Nephron (organoid): ENCODE results near the gene IDE.

Experiments
- H3K27ac Mint-ChIP-seq, 3 experiments: 2 replicates each; pipeline ENCODE4 v1.8.0; 2020; ENCODE audit warnings: mixed read lengths in 3 of 3, mild to moderate bottlenecking in 2 of 3, moderate library complexity in 1 of 3
- H3K27me3 Mint-ChIP-seq: 2 replicates; pipeline ENCODE4 v1.8.0; 2021; ENCODE audit warnings: low read depth, mild to moderate bottlenecking, moderate library complexity, mixed read lengths
- H3K36me3 Mint-ChIP-seq: 2 replicates; pipeline ENCODE4 v1.8.0; 2020; ENCODE audit warnings: low read depth, mixed read lengths
- H3K4me1 Mint-ChIP-seq: 2 replicates; pipeline ENCODE4 v1.8.0; 2020; ENCODE audit warnings: mixed read lengths
- H3K4me3 Mint-ChIP-seq, 3 experiments: 2 replicates each; pipeline ENCODE4 v1.8.0; 2020; ENCODE audit warnings: mild to moderate bottlenecking in 3 of 3, mixed read lengths in 3 of 3, moderate library complexity in 2 of 3
- H3K9me3 Mint-ChIP-seq: 2 replicates; pipeline ENCODE4 v1.8.0; 2020; ENCODE audit warnings: mixed read lengths
- TF ChIP-seq, protein P1 (sequence below), 3 experiments: fragments of 200-600 bp; sonication (generic); IDR thresholded peaks; one replicate each; pipeline ENCODE4 v1.5.0; 2021; ENCODE audit warnings: antibody characterized with exemption in 3 of 3; ENCODE audit not compliant: unreplicated experiment in 3 of 3

The IDE gene

DNA sequence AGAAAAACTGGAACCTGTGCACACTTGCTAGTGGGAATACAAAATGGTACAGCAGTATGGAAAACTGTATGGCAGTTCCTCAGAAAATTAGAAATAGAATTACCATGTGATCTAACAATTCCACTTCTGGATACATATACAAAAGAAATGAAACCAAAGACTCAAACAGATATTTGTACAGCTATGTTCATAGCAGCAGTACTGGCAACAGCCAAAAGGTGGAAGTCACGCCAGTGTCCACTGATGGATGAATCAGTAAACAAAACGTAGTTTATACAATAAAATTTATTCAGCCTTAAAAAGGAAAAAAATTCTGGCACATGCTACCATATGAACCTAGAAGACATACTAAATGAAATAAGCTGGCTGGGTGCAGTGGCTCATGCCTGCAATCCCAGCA, 23.0 kb downstream of the IDE start:
- H3K4me1 Mint-ChIP-seq, result no peaks in the 10 kb centered on the region
- TF ChIP-seq, protein P1, sequence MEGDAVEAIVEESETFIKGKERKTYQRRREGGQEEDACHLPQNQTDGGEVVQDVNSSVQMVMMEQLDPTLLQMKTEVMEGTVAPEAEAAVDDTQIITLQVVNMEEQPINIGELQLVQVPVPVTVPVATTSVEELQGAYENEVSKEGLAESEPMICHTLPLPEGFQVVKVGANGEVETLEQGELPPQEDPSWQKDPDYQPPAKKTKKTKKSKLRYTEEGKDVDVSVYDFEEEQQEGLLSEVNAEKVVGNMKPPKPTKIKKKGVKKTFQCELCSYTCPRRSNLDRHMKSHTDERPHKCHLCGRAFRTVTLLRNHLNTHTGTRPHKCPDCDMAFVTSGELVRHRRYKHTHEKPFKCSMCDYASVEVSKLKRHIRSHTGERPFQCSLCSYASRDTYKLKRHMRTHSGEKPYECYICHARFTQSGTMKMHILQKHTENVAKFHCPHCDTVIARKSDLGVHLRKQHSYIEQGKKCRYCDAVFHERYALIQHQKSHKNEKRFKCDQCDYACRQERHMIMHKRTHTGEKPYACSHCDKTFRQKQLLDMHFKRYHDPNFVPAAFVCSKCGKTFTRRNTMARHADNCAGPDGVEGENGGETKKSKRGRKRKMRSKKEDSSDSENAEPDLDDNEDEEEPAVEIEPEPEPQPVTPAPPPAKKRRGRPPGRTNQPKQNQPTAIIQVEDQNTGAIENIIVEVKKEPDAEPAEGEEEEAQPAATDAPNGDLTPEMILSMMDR (IDR thresholded peaks at IDR 0.05; ENCODE audit: unreplicated experiment in 3 of 3), result no peak
- H3K4me3 Mint-ChIP-seq, result no peak overlapping the region
- H3K9me3 Mint-ChIP-seq, result peaks cover 17% of the 10 kb centered on the region
- peaks cover 50% of the 10 kb centered on the region for H3K36me3 Mint-ChIP-seq
- no peak overlapping the region for H3K27ac Mint-ChIP-seq
- H3K27me3 Mint-ChIP-seq, result no peaks in the 10 kb centered on the region

DNA sequence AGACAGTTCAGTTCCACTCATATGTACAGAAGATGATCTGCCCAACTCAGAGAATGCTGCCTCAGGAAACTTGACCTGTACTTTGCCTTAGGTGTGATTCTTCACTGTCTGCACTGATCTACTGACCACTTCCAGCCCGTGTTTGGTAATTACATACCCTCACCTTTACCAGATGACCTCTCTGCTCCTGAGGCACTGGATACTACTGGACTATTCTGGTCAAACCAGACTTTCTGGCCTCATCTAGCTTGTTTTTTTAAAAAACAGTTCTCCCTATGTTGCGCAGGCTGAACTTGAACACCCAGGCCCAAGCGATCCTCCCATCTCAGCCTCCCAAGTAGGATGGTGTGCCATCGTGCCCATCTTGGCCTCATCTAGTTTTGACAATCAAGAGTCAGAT, 26.2 kb downstream of the IDE start:
- no peak overlapping the region for H3K4me3 Mint-ChIP-seq
- H3K27ac Mint-ChIP-seq, result no peak overlapping the region
- no peaks in the 10 kb centered on the region for H3K27me3 Mint-ChIP-seq
- TF ChIP-seq, protein P1 (IDR thresholded peaks at IDR 0.05; ENCODE audit: unreplicated experiment in 3 of 3), result no peak
- H3K36me3 Mint-ChIP-seq, result peaks cover 19% of the 10 kb centered on the region
- H3K4me1 Mint-ChIP-seq, result no peaks in the 10 kb centered on the region
- no peaks in the 10 kb centered on the region for H3K9me3 Mint-ChIP-seq

DNA sequence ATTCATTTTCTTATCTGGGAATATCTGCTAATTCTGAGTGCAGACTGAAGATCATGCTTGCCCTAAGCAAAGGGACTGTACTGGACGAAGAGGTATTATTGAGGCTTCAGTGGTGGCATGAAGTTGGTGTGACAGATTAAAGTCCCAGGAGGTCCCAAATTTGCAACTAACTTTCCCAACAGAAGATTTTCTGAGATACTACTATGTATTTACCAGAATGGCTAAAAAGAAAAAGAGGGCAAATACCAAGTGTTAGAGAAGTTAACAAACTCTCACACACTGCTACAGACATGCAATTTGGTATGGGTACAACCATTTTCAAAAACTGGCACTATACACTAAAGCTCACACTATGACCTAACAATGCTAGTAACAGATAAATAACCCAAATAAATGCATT, 28.3 kb downstream of the IDE start:
- H3K36me3 Mint-ChIP-seq, result peaks cover 4% of the 10 kb centered on the region
- H3K27ac Mint-ChIP-seq, result no peak overlapping the region
- no peaks in the 10 kb centered on the region for H3K4me1 Mint-ChIP-seq
- no peaks in the 10 kb centered on the region for H3K27me3 Mint-ChIP-seq
- H3K9me3 Mint-ChIP-seq, result no peaks in the 10 kb centered on the region
- TF ChIP-seq, protein P1 (IDR thresholded peaks at IDR 0.05; ENCODE audit: unreplicated experiment in 3 of 3), result no peak
- H3K4me3 Mint-ChIP-seq, result no peak overlapping the region

DNA sequence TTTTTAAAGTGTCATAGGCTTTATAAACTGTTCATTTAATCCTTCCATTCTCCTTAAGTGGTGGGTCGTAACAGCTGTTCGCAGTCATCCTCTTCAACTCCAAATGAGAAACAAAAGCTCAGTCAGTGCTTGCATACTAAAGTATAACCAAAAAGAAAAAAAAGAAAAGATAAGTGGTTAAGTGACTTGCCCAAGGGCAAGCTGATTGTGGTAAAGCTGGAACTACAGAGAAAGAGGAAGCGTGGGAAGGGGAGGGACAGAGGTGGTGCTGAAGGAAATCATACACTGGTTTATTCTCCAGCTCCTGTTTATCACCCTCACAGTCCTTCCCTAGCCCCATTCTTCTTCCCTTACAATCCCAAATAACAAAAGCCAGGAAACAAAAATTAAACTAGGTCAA, 29.6 kb downstream of the IDE start:
- H3K9me3 Mint-ChIP-seq, result no peaks in the 10 kb centered on the region
- no peak overlapping the region for H3K4me3 Mint-ChIP-seq
- H3K27ac Mint-ChIP-seq, result peak overlapping the region in 1 of 3 experiments; percentile 27
- no peaks in the 10 kb centered on the region for H3K27me3 Mint-ChIP-seq
- peaks cover 2% of the 10 kb centered on the region for H3K36me3 Mint-ChIP-seq
- no peaks in the 10 kb centered on the region for H3K4me1 Mint-ChIP-seq
- TF ChIP-seq, protein P1 (IDR thresholded peaks at IDR 0.05; ENCODE audit: unreplicated experiment in 3 of 3), result no peak

DNA sequence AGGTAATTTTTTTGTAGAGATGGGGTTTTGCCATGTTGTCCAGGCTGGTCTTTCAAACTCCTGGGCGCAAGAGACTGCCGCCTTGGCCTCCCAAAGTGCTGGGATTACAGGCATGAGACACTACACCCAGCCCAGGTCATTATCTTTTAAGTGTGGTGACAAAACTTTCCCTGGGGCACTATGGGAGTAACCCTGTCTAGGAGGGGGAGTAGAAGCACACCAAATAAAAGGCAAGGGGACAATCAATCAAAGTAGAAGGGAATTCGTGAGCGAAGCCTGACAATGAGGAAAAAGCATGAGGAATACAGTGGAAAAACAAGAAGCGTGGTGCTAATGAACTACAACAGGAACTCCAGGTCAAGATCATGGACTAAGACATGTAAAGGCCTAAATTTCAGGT, 31.4 kb downstream of the IDE start:
- Mint-ChIP-seq H3K4me1 (no peaks in the 10 kb centered on the region), H3K27me3 (no peaks in the 10 kb centered on the region), H3K4me3 (no peak overlapping the region), H3K36me3 (peaks cover 1% of the 10 kb centered on the region), H3K9me3 (no peaks in the 10 kb centered on the region), H3K27ac (no peak overlapping the region)
- TF ChIP-seq, protein P1 (IDR thresholded peaks at IDR 0.05; ENCODE audit: unreplicated experiment in 3 of 3), result no peak

DNA sequence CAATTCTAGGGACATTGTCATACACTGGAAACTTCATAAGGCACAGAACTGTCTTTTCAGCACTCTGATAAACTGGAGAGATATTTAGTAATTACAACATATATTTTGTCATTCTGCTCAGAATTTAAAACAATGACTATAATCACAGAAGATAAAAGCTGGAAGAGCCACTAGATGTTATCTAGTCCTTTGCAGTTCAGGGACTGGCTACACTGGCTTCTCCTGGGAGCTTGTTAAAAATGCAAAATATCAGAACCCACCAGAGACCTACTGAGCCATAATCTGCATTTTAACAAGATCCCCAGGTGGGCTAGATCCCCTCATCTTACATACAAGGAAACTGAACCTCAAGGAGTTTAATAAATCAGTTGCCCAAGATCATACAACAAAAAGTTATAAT, 32.3 kb downstream of the IDE start:
- Mint-ChIP-seq H3K9me3 (no peaks in the 10 kb centered on the region), H3K4me3 (no peak overlapping the region)

More for the DNA sequence above, 32.3 kb downstream of the IDE start:
- no peaks in the 10 kb centered on the region for H3K4me1 Mint-ChIP-seq
- H3K27ac Mint-ChIP-seq, result no peak overlapping the region
- no peaks in the 10 kb centered on the region for H3K27me3 Mint-ChIP-seq
- H3K36me3 Mint-ChIP-seq, result peaks cover 3% of the 10 kb centered on the region
- TF ChIP-seq, protein P1 (IDR thresholded peaks at IDR 0.05; ENCODE audit: unreplicated experiment in 3 of 3), result no peak
